ENCODE data around the gene G6PC3. TPM values are rescaled to one million over a fixed set of nuclear protein-coding genes. Genes with fewer than 3 reads are reported as not detected.

Gene G6PC3
- total RNA-seq, 1 experiment from 2014 or later = 89.4 TPM

GRCh38 chr17:44112284-44113280 is 42.0 kb downstream of the G6PC3 start:
- no peak overlapping the region for H3K4me3 Mint-ChIP-seq (ENCODE audit: unreplicated experiment)
- H3K27ac Mint-ChIP-seq (ENCODE audit: low read depth, unreplicated experiment) = no peak overlapping the region
- H3K4me1 Mint-ChIP-seq (ENCODE audit: insufficient read depth, unreplicated experiment) = peaks cover 8% of the 10 kb centered on the region
- intact Hi-C loops (cut with micrococcal nuclease) = no loop called here
- ChIA-PET CTCF (interaction anchor here (1.4 kb wide), 1 partner anchor 57 kb away, joined by 5 read pairs; no protein-coding TSS in a partner anchor), POLR2A (interaction anchor here (0.8 to 1.6 kb wide), 4 partner anchors 10 to 43 kb away, joined by 3 to 10 read pairs (median 4); partner anchors contain the start of gene HDAC5)
- no TSS peak for BruUV-seq (replicated peaks)
- no peaks in the 10 kb centered on the region for H3K9me3 Mint-ChIP-seq (ENCODE audit: unreplicated experiment)
- TF ChIP-seq, protein P1, sequence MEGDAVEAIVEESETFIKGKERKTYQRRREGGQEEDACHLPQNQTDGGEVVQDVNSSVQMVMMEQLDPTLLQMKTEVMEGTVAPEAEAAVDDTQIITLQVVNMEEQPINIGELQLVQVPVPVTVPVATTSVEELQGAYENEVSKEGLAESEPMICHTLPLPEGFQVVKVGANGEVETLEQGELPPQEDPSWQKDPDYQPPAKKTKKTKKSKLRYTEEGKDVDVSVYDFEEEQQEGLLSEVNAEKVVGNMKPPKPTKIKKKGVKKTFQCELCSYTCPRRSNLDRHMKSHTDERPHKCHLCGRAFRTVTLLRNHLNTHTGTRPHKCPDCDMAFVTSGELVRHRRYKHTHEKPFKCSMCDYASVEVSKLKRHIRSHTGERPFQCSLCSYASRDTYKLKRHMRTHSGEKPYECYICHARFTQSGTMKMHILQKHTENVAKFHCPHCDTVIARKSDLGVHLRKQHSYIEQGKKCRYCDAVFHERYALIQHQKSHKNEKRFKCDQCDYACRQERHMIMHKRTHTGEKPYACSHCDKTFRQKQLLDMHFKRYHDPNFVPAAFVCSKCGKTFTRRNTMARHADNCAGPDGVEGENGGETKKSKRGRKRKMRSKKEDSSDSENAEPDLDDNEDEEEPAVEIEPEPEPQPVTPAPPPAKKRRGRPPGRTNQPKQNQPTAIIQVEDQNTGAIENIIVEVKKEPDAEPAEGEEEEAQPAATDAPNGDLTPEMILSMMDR (IDR thresholded peaks at IDR 0.05; ENCODE audit: unreplicated experiment) = no peak
- peaks cover 20% of the 10 kb centered on the region for H3K36me3 Mint-ChIP-seq (ENCODE audit: insufficient read depth, unreplicated experiment)
- no peak for DNase-seq (ENCODE audit: unreplicated experiment)
- no peaks in the 10 kb centered on the region for H3K27me3 Mint-ChIP-seq (ENCODE audit: insufficient read depth, unreplicated experiment)

GRCh38 chr17:44113382-44113781 is 42.8 kb downstream of the G6PC3 start:
- ChIA-PET CTCF (interaction anchor here (0.5 to 0.7 kb wide), 2 partner anchors 90 to 233 kb away, joined by 3 read pairs; no protein-coding TSS in a partner anchor), POLR2A (interaction anchor here (0.8 to 1.1 kb wide), 2 partner anchors 24 to 44 kb away, joined by 3 to 4 read pairs; no protein-coding TSS in a partner anchor)
- no peak overlapping the region for H3K27ac Mint-ChIP-seq (ENCODE audit: low read depth, unreplicated experiment)
- intact Hi-C loops (cut with micrococcal nuclease) = no loop called here
- DNase-seq (ENCODE audit: unreplicated experiment) = no peak
- no peaks in the 10 kb centered on the region for H3K9me3 Mint-ChIP-seq (ENCODE audit: unreplicated experiment)
- H3K4me1 Mint-ChIP-seq (ENCODE audit: insufficient read depth, unreplicated experiment) = peaks cover 6% of the 10 kb centered on the region
- no peaks in the 10 kb centered on the region for H3K27me3 Mint-ChIP-seq (ENCODE audit: insufficient read depth, unreplicated experiment)
- H3K4me3 Mint-ChIP-seq (ENCODE audit: unreplicated experiment) = no peak overlapping the region
- peaks cover 20% of the 10 kb centered on the region for H3K36me3 Mint-ChIP-seq (ENCODE audit: insufficient read depth, unreplicated experiment)
- TF ChIP-seq, protein P1 (IDR thresholded peaks at IDR 0.05; ENCODE audit: unreplicated experiment) = no peak
- no TSS peak for BruUV-seq (replicated peaks)

DNA sequence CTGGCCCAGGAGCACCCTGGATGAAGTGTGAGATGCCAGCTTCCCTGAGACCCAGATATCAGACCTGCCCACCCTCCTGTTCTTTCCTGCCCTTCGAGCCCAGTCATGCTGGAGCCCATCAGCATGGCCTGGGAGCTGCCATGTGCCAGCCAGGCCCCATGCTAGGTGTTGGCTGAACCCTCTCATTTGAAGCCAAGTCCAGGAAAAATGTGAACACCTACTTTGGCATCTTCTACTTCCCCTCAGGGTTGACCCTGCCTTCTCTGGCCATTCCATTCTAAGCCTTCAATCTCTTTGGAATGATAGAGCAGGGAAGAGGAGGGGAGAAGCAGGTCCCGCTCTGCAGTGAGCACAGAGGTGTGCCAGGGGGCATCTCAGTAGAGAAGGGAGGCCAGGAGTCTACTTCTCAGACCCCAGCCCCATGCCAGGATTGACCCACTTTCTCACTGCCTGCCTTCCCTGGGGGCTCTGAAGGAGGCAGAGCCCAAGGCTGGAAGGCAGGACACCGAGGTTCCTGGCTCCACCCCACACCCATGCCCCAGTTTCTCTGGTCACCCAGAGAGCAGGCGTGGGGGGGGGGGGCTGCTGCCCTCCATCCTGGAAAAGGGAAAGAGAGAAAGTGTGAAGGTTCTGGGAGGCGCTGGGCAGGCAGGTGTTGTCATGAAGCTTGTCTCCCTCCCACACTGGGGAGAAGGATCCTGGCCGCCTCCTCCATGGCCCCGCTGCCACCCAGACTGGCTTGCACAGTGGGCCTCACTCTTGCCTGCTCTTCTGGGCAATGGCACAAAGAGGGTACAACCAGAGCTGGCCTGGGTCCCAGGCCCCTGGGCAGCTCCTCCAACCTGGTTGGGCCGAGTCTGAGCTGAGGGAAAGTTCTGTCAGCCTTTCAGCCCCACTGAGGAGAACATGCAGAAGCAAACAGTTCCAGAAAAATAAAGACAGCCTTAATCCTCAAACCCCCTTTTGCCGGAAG is 43.6 kb downstream of the G6PC3 start:
- intact Hi-C loops (cut with micrococcal nuclease) = no loop called here

More for the DNA sequence above, 43.6 kb downstream of the G6PC3 start:
- H3K4me1 Mint-ChIP-seq (ENCODE audit: insufficient read depth, unreplicated experiment) = peaks cover 6% of the 10 kb centered on the region
- ChIA-PET POLR2A (interaction anchor here (0.6 to 1.6 kb wide), 5 partner anchors 8 to 280 kb away, joined by 3 to 4 read pairs (median 3); partner anchors contain the start of gene LSM12), CTCF (interaction anchor here (0.5 to 1.3 kb wide), 6 partner anchors 26 to 236 kb away, joined by 3 to 4 read pairs (median 4); no protein-coding TSS in a partner anchor)
- no peak for DNase-seq (ENCODE audit: unreplicated experiment)
- TF ChIP-seq, protein P1 (IDR thresholded peaks at IDR 0.05; ENCODE audit: unreplicated experiment) = no peak
- H3K9me3 Mint-ChIP-seq (ENCODE audit: unreplicated experiment) = no peaks in the 10 kb centered on the region
- H3K27me3 Mint-ChIP-seq (ENCODE audit: insufficient read depth, unreplicated experiment) = no peaks in the 10 kb centered on the region
- no TSS peak for BruUV-seq (replicated peaks)
- H3K27ac Mint-ChIP-seq (ENCODE audit: low read depth, unreplicated experiment) = no peak overlapping the region
- H3K36me3 Mint-ChIP-seq (ENCODE audit: insufficient read depth, unreplicated experiment) = peaks cover 20% of the 10 kb centered on the region
- no peak overlapping the region for H3K4me3 Mint-ChIP-seq (ENCODE audit: unreplicated experiment)
